Stimulated activated CD8-positive, alpha-beta memory T cell treated with anti-CD3 and anti-CD28 coated beads, Interleukin-7, amount 100 ng/mL, for 4 hours (primary cell): ENCODE data around the gene FLRT1.

Source experiments
- DNase-seq, 2 donors: peaks; one replicate each; pipeline ENCODE4 v3.0.0-alpha.2; 2020; ENCODE audit warnings: low read depth in 2 of 2

Gene FLRT1

GRCh38 chr11:64006398-64006797 is 29.3 kb upstream of the FLRT1 start:
- DNase-seq, result no peak

DNA sequence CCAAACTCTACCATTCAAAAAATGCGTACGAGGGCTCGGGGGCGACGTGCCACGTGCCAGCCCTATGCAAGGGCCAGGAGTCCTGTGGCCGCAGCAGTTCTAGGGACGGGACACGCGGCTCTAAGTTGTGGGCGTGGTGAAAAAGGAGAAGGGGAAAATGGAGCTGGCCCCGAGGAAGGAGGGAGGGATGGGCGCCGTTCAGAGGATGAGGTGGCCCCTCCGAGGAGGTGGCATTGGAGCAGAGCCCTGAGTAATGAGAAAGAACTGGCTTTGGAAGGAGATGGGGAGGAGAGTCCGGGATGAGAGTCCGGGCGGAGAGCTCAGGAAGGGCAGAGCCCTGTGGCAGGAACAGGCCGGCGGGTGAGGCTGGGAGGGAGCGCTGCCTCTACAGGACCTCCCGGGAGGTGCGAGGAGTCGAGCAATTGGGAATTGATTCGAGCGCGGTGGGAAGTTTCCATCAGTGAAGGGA is 28.5 kb upstream of the FLRT1 start:
- DNase-seq, result no peak

DNA sequence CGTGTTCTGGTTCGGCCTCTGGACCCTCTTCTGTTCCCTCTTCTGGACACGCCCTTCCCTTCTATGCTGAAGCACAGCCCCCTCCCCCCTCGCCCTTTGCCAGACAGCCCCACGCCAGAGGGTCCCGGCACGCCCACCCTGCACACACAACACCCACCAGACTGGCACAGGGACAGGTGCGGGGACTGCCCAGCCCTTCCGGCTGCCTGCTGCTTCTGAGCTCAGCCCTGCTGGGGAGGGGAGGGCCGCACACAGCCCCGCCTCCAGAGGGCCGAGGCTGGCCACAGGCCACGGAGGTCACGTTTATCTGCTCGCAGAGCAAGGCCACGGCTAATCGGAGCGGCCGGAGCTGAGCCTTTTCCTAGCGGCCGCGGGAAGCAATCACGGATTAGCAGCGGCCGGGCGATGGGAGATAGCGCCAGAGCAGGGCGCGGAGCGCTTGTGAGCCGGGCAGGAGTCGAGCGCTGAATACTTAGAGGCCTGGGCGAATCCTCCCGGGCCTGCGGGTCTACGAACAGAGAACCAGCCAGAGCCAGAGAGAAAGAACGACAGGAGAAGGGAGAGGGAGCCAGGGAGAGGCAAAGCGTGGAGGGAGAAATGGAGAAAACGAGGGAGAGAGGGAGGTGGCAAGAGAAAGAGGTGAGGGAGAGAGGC is 28.0 kb upstream of the FLRT1 start:
- DNase-seq, result no peak

GRCh38 chr11:64008283-64008913 is 27.3 kb upstream of the FLRT1 start:
- DNase-seq, result no peak

DNA sequence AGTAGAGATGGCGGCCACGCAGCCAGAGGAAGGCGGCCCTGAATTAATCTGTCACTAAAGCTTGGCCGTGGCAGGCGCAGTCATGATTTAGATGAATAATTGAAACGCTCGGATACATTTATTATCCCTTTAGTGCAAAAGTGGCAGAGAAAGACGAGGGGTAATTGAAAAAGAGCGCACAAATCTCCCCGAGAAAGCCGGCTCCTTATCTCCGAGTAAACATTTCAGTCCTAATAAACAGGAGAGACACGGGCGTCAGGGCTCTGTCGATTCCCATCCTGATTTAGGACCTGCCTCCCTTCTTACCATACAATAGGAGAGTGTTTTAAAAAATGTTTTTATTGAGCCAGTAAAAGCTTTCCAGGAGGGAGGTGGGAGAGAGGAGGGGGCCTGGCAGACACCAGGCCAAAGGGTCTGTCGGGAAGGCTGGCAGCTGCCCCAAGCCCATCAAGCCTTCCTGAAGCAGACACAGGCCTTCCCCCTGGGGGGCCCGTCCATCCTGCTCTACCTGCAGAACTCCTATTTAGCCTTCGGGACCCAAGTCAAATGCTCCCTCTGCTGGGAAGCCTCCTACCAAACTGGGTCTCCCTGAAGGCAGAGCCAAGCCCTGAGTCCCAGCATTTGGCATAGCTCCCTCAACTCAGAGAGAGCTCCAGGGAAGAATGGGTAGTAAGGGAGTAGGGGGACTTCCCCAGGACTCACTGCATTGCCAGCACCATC is 26.7 kb upstream of the FLRT1 start:
- no peak for DNase-seq

DNA sequence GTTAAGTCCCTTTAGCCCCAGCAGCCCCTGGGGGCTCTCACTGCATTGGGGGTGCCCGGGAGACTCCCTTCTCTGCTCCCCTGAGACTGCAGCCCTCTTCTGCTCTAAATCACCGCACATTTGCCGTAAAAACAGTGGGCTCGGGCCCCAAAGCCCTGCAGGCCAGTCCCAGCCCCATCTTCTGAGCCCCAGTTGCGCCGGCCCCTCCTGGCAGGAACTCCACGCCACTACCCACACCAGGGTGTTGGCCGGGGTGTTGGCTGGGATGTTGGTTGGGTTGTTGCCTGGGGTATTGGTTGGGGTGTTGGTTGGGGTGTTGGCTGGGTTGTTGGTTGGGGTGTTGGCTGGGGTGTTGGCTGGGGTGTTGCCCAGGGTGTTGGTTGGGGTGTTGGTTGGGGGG is 26.0 kb upstream of the FLRT1 start:
- DNase-seq, result no peak

GRCh38 chr11:64010783-64011182 is 24.9 kb upstream of the FLRT1 start:
- DNase-seq, result no peak

DNA sequence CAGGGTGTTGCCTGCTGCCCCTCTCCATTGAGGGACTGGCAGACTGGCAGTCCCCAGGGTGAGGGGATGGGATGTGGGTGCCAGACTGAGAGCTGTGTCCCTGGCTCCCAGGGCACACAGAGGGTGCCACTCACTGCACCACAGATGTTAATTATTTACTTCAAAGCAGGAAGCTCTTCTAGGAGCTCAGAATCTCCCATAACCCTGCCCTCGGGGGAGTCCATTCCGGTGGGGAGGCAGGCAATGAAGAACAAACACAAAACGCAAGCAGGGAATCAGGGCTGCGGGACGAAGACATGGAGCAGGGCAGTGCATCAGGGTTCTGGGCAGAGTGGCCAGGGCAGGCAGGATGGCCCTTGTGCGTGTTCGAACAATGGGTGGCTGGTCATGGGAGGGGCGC is 24.4 kb upstream of the FLRT1 start:
- no peak for DNase-seq

DNA sequence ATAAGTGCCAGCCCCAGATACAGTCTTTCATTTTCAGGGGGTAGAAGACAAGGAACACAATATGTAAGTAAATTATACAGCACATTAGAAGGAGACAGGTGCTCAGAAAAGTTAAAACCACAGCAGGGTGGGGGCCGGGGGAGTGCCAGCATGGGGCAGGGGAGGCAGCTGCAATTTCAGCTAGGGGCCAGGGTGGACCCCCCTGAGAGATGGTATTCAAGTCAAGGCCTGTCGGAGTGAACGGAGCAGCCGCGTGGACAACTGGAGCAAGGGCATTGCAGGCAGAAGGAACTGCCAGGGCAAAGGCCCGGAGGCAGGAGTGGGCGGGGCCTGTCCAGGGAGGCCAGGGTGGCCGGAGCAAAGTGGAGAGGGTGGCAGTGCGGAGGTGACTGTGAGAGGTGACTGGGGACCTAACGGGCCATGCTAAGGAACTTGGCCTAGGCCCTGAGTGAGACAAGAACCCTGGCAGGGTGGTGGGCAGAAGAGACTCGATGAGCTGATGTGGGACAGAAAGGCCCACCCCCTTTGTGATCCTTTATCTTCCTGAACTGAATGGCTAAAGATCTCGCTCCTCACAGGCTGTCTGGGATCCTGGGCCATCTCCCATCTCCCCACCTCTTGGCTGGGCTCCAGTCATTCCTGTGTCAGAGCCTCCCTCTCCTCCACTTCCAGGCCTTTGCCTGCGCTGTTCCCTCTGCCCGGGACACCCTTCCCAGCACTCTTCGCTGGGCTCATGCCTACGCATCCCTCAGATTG is 22.4 kb upstream of the FLRT1 start:
- no peak for DNase-seq

- DNase-seq, result no peak
Observed at GRCh38 chr11:64014356-64014755, 21.4 kb upstream of the FLRT1 start.

GRCh38 chr11:64015510-64015909 is 20.2 kb upstream of the FLRT1 start:
- DNase-seq, result no peak

DNA sequence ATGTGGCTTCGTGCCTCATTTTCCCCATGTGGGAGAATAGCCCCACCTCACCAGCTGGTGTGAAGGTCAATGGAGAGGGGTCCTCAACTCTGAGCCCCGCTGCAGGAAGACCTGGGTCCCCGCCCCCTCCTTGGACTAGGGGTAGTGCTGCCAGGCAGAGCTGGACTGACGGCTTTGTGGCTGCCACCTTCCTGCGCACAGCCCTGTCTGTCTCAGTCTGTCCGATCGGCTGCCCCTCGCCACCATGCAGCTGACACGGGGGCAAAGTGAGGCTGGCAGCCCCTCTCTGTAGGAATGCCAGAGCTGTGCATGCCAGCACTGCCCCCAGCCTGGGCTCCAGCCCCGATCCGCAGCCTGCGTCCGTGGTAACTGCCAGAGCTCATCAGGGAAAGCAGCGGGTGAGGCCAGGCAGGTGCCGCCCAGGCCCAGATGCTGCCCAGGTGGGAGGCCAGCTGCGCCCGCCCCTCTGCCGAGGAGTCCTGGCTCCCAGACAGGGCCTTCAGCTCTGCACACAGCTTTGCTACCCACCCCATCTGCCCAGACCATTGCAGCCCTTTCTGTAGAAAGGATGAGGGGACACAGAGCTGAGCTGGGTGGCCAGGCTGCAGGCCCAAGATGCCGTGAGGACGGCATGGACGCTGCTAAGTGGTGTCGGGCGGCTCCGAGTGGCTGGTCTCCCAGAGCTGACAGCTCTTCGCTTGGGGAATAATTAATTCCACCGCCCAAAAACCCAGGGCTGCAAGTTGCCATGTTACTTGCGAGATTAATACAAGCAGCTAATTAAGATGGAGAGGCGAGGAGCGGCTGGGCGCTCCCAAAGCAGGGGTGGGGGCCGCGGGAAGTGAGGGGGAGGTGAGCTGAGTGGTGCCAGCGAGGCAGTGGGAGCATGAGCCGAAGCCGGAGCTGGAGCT is 19.5 kb upstream of the FLRT1 start:
- DNase-seq, result no peak

GRCh38 chr11:64017945-64018224 is 17.8 kb upstream of the FLRT1 start:
- no peak for DNase-seq

- DNase-seq, result no peak
Observed at GRCh38 chr11:64018310-64018709, 17.4 kb upstream of the FLRT1 start.

DNA sequence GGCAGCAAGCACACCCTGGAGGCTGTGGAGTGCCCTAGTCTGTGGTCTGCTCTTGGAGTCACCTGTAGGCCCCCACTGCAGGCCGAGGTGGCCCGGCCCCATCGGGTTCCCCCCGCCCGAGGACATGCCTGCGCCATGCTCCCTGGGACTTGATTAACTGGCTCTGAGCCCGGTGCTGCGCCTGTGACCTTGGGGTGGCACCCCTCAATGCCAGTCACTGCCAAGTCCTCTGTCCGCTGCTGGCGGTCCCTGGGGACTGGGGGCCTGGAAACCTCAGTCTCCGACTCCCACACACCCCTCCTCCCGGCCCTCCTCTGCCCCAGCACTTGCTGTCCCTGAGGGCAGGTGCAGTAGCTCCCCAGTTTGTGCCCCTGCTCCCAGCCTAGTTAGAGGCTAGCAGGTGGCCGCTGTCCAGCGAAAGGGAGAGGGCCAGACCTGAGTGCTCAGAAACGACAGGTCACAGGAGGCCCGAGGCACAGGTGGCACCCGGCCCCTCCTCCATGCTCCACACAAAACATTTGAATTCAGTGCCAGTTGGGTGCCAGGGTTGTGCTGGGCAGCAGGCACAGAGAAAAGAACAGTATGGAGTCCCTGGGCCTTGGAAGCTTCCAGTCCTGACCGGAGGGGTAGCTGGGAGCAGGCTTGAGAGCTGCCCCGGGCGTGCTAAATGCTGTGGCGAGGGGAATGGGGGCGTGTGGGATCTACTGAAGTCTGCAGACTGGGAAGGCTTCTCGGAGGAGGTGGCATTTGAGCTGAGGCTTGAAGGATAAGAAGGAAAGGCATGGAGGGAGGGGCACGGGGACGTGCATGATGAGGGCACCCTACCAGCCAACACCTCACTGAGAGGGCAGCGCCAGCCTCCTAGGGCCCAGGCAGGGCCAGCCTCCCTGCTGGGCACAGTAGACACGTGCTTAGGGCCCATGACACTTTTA is 16.4 kb upstream of the FLRT1 start:
- DNase-seq, result no peak

GRCh38 chr11:64020976-64021756 is 14.6 kb upstream of the FLRT1 start:
- DNase-seq, result no peak

GRCh38 chr11:64021757-64022093 is 14.0 kb upstream of the FLRT1 start:
- DNase-seq, result no peak

DNA sequence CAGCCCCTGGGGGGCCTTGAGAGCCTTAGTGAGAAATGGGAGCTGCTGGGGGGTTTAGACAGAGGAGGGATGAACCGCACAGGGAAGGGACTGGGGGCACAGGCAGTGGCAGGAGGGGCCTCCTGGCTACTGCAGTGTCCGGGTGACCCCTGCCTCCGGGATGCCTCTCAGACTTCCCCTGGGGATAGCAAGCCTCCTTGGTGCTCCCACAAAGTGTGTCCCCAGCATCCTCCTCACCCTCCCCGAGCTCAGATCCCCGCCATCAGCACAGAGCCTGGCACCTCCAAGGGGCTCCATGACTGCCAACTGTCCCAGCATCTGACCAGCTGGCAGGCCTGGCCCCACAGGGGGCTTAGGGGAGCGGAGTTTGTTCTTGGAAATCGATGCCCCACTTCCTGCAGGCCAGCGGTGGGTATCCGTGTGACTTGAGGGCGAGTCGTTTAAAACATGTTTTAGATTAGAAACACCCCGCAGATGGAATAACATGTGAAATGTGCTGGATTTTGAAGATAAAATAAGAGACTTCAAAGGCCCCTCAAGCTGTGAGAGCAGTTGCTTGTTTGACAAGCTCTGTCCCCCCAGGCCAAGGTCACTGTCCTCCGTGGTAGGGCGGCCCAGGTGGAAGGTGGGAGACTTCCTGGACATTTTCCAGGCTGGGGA is 13.5 kb upstream of the FLRT1 start:
- DNase-seq, result no peak
